NCI-H526 treated with DMSO at 0.1 percent for 48 hours (cell line): ENCODE results near the gene HPCA.

Experiments used
- DNase-seq: peaks from one replicate; lab custom pipeline; 2025; lab: John Stamatoyannopoulos, UW

Gene HPCA

GRCh38 chr1:32886004-32886827 is at the start of gene HPCA:
HPCA (plus strand) TSS chr1:32886491; CDS start chr1:32888899, 2,408 bp downstream.
- no peak for DNase-seq

DNA sequence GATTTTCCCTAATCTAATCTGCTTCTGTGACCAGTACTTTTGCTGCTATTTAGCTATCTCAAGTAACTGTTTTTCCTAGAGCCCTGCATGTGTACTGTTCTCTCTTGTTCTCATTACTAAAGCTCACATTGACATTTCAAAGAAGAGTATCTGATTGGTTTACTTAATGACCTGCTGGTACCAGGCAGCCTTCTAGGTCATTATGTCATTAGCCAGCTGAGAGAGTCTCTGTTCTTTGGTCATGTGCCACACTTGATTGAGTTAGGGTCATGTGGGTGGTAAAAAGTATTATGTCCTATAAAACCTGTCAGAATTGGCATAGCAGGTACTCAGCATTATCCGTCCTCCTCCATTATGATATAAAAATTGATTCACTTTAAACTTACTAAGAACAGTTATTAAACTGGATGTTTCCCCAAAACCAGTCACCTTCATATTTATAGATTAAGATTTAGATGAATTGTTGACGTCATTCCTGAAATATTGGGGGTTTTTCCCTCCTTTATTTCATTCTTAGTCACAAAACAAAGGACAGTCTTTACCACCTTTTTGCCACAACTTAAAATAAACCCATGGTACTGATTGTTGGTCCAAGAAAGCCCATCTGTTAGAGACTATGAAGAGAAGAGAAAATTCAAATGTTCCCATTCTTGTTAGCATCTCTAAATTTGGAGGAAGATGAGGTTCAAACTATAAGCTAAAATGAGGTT is 37.8 kb upstream of the HPCA start:
- DNase-seq = no peak

- DNase-seq = no peak
These were observed 30.3 kb upstream of the HPCA start for GRCh38 chr1:32855861-32856617.

DNA sequence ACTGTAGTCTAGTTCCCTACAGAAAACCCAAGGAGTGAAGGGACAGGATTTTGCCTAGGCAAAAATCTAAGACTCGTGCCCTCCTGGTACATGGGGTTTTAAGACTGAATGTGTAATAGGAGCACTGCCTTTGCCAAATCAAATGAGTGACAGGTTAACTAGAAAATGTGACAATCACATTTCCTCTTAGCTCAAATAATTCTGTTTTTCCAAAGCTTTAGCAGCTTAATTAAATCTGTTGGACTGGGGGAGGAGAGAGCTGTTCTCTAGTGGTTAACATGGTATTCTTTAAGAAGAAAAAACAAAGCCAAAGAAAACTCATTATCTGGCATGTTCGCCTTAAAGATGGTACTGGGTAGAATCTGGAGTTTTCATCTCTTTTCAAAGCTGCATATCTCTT is 28.2 kb upstream of the HPCA start:
- DNase-seq = no peak

DNA sequence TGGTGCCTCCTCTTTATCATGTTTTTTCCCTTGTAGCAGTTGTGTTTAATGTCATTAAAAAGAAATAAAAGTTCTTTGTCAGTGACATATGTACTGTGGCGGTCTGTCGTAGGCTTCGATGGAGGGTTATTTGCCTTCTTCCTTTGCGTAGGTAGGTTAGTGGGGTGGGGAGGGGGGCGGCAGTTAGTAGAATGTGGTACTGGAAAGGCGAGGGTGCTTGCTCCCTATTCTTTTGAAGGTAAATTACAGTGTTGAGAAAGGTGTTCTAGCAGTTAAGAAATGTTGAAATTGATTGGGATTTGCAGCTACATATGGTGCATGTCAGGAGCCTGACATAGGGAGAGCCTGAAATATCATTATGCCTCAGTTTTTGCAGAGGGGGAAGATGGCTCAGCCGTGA is 27.5 kb upstream of the HPCA start:
- DNase-seq = no peak

GRCh38 chr1:32859915-32860314 is 26.4 kb upstream of the HPCA start:
- no peak for DNase-seq

DNA sequence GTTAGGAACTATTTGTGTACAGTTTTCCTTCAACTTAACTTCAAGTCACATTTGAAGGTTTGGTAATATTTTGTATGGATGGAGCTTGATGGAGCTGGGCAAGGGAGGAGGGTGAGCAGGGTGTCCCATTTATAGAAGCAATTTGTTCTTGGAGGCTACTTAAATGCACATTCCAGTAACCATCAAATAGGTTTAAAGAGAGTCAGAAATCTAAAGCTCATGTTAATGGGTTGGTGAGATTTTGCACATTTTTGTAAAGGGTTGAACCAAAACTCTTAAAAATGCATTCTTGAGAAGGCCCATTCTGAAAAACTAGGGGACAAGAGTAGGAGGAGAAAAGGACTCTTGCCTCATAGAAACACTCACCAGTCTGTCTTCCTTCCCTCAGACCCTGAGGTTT is 25.7 kb upstream of the HPCA start:
- DNase-seq = no peak

- no peak for DNase-seq
These were observed 24.2 kb upstream of the HPCA start for GRCh38 chr1:32861904-32862695.

GRCh38 chr1:32863218-32863880 is 22.9 kb upstream of the HPCA start:
- no peak for DNase-seq

DNA sequence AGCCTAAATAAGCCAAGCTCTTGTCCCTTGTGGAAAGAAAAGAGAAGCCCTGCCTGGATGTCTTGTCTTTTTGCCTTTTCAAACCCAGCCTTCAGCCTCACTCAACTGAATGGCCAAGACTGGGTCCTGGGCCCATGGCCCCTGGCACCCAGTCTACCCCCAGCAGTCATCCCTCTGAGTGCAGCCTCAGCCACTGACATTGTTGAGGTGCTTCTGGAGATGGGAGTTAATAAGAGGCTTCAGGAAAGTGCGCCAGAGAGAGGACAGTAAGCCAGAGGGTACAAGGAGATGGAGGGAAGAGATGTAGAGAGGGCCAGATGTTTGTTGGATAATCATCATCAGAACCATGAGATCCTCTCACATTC is 22.4 kb upstream of the HPCA start:
- DNase-seq = no peak

DNA sequence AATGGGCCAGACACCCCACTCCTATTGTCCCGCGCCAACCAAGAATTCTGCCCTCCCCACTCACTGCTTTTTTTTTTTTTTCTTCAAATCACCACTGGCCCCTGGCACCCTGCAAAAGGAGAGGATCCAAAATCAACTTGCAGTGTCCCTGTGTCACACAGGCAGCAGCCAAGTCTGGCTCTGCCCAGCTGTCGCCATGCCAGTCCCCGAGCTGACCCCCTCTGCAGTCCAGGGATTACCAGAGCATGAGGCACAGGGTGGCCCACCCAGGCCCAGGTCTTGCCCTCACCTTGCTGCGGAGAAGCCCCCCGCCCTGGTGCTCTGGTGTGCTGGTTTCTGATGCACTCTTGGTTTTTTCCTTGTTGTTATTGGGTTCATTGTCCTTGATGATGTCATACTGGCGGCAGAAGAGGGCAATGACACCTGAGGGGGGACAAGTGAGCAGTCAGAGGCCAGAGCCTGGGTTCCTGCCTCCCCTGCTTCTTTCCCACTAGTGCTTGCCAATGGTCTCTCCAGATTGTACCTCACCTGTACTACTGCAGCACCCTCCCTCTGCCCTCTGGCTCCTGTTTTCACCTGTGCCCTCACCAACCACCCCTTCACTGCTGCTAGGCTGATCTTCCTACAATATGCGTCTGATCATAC is 21.8 kb upstream of the HPCA start:
- no peak for DNase-seq

- no peak for DNase-seq
These were observed 20.5 kb upstream of the HPCA start for GRCh38 chr1:32865639-32866405.

- no peak for DNase-seq
These were observed 19.1 kb upstream of the HPCA start for GRCh38 chr1:32867151-32867550.

DNA sequence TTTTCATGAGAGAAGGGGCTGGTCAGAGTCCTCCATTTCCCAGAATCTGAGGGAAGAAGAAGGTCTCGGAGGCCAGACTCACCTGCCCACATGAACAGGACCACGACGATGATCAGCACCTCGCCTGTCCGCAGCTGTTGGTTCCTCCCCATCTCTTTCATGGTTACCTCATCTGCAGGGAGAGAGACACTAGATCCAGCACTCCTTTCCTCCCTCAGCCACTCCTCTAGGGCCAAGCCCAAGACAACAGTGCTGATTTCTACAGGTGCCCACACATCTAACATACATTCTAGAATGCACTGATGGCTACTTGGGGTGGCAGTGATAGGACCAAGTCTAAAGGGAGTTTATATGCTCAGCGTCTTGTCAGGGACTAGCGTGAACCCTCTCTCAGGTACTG is 18.6 kb upstream of the HPCA start:
- DNase-seq = no peak

GRCh38 chr1:32868085-32868484 is 18.2 kb upstream of the HPCA start:
- DNase-seq = no peak

DNA sequence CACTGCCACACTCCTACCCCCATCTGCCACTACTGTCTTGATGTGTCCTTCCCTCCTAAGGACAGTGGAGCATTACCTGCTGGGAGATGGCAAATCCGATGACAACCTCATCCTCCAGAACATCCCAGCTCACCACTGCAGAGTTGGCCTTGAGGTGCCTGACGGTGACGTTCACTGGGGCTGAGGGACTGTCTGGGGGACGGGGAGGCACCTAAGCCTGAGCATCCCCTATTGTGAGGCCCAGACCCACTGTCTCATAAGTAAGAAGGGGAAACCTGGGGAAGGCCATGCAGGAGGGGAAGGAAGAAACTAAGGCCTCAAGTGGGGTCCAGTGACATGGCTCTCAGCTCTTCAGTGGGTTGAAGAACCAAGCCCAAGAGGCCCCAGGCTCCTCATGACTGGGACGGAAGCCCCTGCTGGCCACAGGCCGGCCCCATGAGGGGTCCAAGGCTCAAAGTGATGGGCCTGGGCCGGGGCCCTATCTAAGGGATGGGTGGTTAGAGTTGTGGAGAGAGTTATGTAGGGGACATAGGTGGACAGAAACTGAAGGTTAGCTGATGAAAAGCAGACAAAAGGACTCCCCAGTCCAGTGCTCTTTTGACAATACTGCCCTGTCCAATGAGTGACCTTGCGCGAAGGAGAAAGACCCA is 17.4 kb upstream of the HPCA start:
- no peak for DNase-seq

- DNase-seq = no peak
These were observed 16.2 kb upstream of the HPCA start for GRCh38 chr1:32869923-32870614.

GRCh38 chr1:32870615-32871363 is 15.5 kb upstream of the HPCA start, which contains the start of gene FNDC5:
FNDC5 (minus strand) TSS chr1:32870912.
- no peak for DNase-seq
